GM23248 (cell line): ENCODE data around the gene RRP9. TPM values are rescaled to one million over a fixed set of nuclear protein-coding genes. Genes with fewer than 3 reads are reported as not detected.

ENCODE experiments used
- DNase-seq: peaks from one replicate; pipeline ENCODE4 v3.0.0-alpha.2; 2015
- H2AFZ ChIP-seq: fragments of 200-600 bp; sonication (generic); 2 replicates; pipeline ENCODE4 v1.6.1; 2016; ENCODE audit warnings: antibody characterized with exemption
- H3F3A ChIP-seq: fragments of 200-600 bp; sonication (generic); 2 replicates; pipeline ENCODE4 v1.6.1; 2016; ENCODE audit warnings: mild to moderate bottlenecking, antibody characterized with exemption, mixed run types; ENCODE audit not compliant: insufficient read depth
- H3K27ac ChIP-seq: fragments of 200-600 bp; sonication (generic); 2 replicates; pipeline ENCODE4 v1.5.1; 2016; ENCODE audit warnings: mild to moderate bottlenecking
- H3K27me3 ChIP-seq: fragments of 200-600 bp; sonication (generic); replicated peaks from 2 replicates; pipeline ENCODE4 v1.6.1; 2016; ENCODE audit warnings: mild to moderate bottlenecking; ENCODE audit not compliant: insufficient read depth
- H3K36me3 ChIP-seq: fragments of 200-600 bp; sonication (generic); 2 replicates; pipeline ENCODE4 v1.6.1; 2016; ENCODE audit warnings: low read depth, mild to moderate bottlenecking
- H3K4me1 ChIP-seq: fragments of 200-600 bp; sonication (generic); 2 replicates; pipeline ENCODE4 v1.6.1; 2016; ENCODE audit warnings: mild to moderate bottlenecking; ENCODE audit not compliant: insufficient read depth
- H3K4me2 ChIP-seq: fragments of 200-600 bp; sonication (generic); one replicate; pipeline ENCODE4 v1.6.1; 2016; ENCODE audit warnings: mild to moderate bottlenecking; ENCODE audit not compliant: unreplicated experiment
- H3K4me3 ChIP-seq: fragments of 200-600 bp; sonication (generic); 2 replicates; pipeline ENCODE4 v1.5.1; 2016; ENCODE audit warnings: mild to moderate bottlenecking
- H3K79me2 ChIP-seq: fragments of 200-600 bp; sonication (generic); 2 replicates; pipeline ENCODE4 v1.6.1; 2016; ENCODE audit warnings: mild to moderate bottlenecking; ENCODE audit not compliant: insufficient read depth
- H3K9ac ChIP-seq: fragments of 200-600 bp; sonication (generic); 2 replicates; pipeline ENCODE4 v1.6.1; 2016; ENCODE audit warnings: mild to moderate bottlenecking
- H3K9me2 ChIP-seq: fragments of 200-600 bp; sonication (generic); 2 replicates; pipeline ENCODE4 v1.6.1; 2016; ENCODE audit warnings: mixed run types, mild to moderate bottlenecking, moderate library complexity; ENCODE audit not compliant: insufficient read depth
- H3K9me3 ChIP-seq: fragments of 200-600 bp; sonication (generic); one replicate; pipeline ENCODE4 v1.6.1; 2017; ENCODE audit warnings: low read depth
- H4K20me1 ChIP-seq: fragments of 200-600 bp; sonication (generic); 2 replicates; pipeline ENCODE4 v1.6.0; 2016; ENCODE audit not compliant: insufficient read depth
- EZH2 ChIP-seq: fragments of 200-600 bp; sonication (generic); IDR thresholded peaks from 2 replicates; pipeline ENCODE4 v1.6.1; 2018; ENCODE audit warnings: antibody characterized with exemption, mild to moderate bottlenecking; ENCODE audit not compliant: insufficient read depth, poor library complexity, severe bottlenecking
- EZH2phosphoT487 ChIP-seq: fragments of 200-600 bp; sonication (generic); IDR thresholded peaks from 2 replicates; pipeline ENCODE4 v1.6.1; 2018; ENCODE audit warnings: antibody characterized with exemption, moderate library complexity, mild to moderate bottlenecking, low read depth; ENCODE audit not compliant: insufficient read depth
- WGBS, 2 experiments: methylation state at CpG; one replicate each; pipeline ENCODE4 v1.1.6; 2015 to 2017; ENCODE audit warnings: low lambda C conversion rate in 2 of 2, low coverage in 1 of 2; ENCODE audit errors: missing lambda C conversion rate in 2 of 2; 5-methylcytosine and 5-hydroxymethylcytosine counted together
- in situ Hi-C: fragments of 300-500 bp; cut with MboI; formaldehyde crosslinking; loops from 2 replicates; pipeline ENCODE4 v1.15.0; 2020
- polyA plus RNA-seq: library from polyadenylated mRNA; unstranded; fragments of >200 nt; fragmentation: Nextera tagmentation; extraction: Ambion mirVana; gene quantifications from 2 replicates; pipeline ENCODE4 v1.2.1, GENCODE V29; 2016
- total RNA-seq: library from RNA; depleted of rRNA; stranded (reverse); fragments of >200 nt; shearing (Covaris generic); gene quantifications from 2 replicates; pipeline ENCODE4 v1.2.3, GENCODE V29; 2014

RRP9 gene
- total and polyA plus RNA-seq, 2 experiments from 2014 or later: 27.5 to 28.4 TPM

- H3F3A ChIP-seq: peaks cover 18% of the 10 kb centered on the region
- H3K27me3 ChIP-seq: no peaks in the 10 kb centered on the region
- H3K4me1 ChIP-seq: peaks cover 12% of the 10 kb centered on the region
- H4K20me1 ChIP-seq: no peaks in the 10 kb centered on the region
- H3K36me3 ChIP-seq: no peaks in the 10 kb centered on the region
- H3K4me3 ChIP-seq: peak overlapping the region; percentile 92
- peak overlapping the region; percentile 75 for H3K27ac ChIP-seq
- TF ChIP-seq EZH2 (no peak), EZH2phosphoT487 (no peak)
- in situ Hi-C loops: no loop called here
- peak overlapping the region; percentile 92 for H3K9ac ChIP-seq
- H2AFZ ChIP-seq: peak overlapping the region; percentile 96
- H3K9me2 ChIP-seq: no peaks in the 10 kb centered on the region
- H3K9me3 ChIP-seq: no peaks in the 10 kb centered on the region
- H3K79me2 ChIP-seq: peaks cover 19% of the 10 kb centered on the region
- H3K4me2 ChIP-seq: peak overlapping the region; percentile 98
- 6 to 9% methylated on average over 30 of the region's 30 CpGs for WGBS, 2 experiments
- peak; percentile 58 for DNase-seq
Measured at GRCh38 chr3:51974277-51974962, 32.7 kb upstream of the RRP9 start.

- Histone ChIP-seq H3K4me1 (peaks cover 18% of the 10 kb centered on the region), H3K27ac (no peak overlapping the region), H3K9me3 (no peaks in the 10 kb centered on the region), H3K9ac (no peak overlapping the region), H3K79me2 (peaks cover 27% of the 10 kb centered on the region), H2AFZ (no peak overlapping the region), H3K27me3 (no peaks in the 10 kb centered on the region), H3K4me2 (no peak overlapping the region), H3K36me3 (no peaks in the 10 kb centered on the region), H3K4me3 (no peak overlapping the region), H3K9me2 (no peaks in the 10 kb centered on the region), H4K20me1 (no peaks in the 10 kb centered on the region), H3F3A (peaks cover 19% of the 10 kb centered on the region)
- 87 to 94% methylated on average over 10 to 11 of the region's 11 CpGs for WGBS, 2 experiments
- no peak for DNase-seq
- in situ Hi-C loops: no loop called here
- TF ChIP-seq EZH2 (no peak), EZH2phosphoT487 (no peak)
Measured at GRCh38 chr3:51971350-51971749, 29.6 kb upstream of the RRP9 start.

- peaks cover 13% of the 10 kb centered on the region for H3F3A ChIP-seq
- 59 to 64% methylated on average over 6 of the region's 6 CpGs for WGBS, 2 experiments
- no peaks in the 10 kb centered on the region for H3K9me3 ChIP-seq
- H3K4me1 ChIP-seq: peaks cover 17% of the 10 kb centered on the region
- H3K4me3 ChIP-seq: no peak overlapping the region
- H3K4me2 ChIP-seq: no peak overlapping the region
- no peak for TF ChIP-seq EZH2
- TF ChIP-seq EZH2phosphoT487: no peak
- H3K27ac ChIP-seq: no peak overlapping the region
- H3K79me2 ChIP-seq: peaks cover 33% of the 10 kb centered on the region
- H3K36me3 ChIP-seq: no peaks in the 10 kb centered on the region
- no peak for DNase-seq
- in situ Hi-C loops: no loop called here
- no peaks in the 10 kb centered on the region for H3K27me3 ChIP-seq
- H3K9ac ChIP-seq: no peak overlapping the region
- no peak overlapping the region for H2AFZ ChIP-seq
- no peaks in the 10 kb centered on the region for H4K20me1 ChIP-seq
- no peaks in the 10 kb centered on the region for H3K9me2 ChIP-seq
Measured at GRCh38 chr3:51970606-51971300, 29.0 kb upstream of the RRP9 start.

- H3K4me3 ChIP-seq: no peak overlapping the region
- no peaks in the 10 kb centered on the region for H3K36me3 ChIP-seq
- H3K27me3 ChIP-seq: no peaks in the 10 kb centered on the region
- no peak for DNase-seq
- no peaks in the 10 kb centered on the region for H4K20me1 ChIP-seq
- H3K9me3 ChIP-seq: no peaks in the 10 kb centered on the region
- no peak overlapping the region for H3K27ac ChIP-seq
- no peak for TF ChIP-seq EZH2phosphoT487
- TF ChIP-seq EZH2: no peak
- H3K4me1 ChIP-seq: peaks cover 14% of the 10 kb centered on the region
- H2AFZ ChIP-seq: no peak overlapping the region
- H3K79me2 ChIP-seq: peaks cover 42% of the 10 kb centered on the region
- no peak overlapping the region for H3K9ac ChIP-seq
- H3K9me2 ChIP-seq: no peaks in the 10 kb centered on the region
- in situ Hi-C loops: no loop called here
- peaks cover 8% of the 10 kb centered on the region for H3F3A ChIP-seq
- 70 to 77% methylated on average over 4 of the region's 4 CpGs for WGBS, 2 experiments
- no peak overlapping the region for H3K4me2 ChIP-seq
Measured at GRCh38 chr3:51969841-51970240, 28.1 kb upstream of the RRP9 start.
